GM21423 (cell line): ENCODE data around the gene SMPD2.

Experiments
- ATAC-seq: cut with Tn5 transposase; IDR thresholded peaks from one replicate; pipeline ENCODE4 v1.9.1; 2021; ENCODE audit warnings: mild to moderate bottlenecking, moderate library complexity; ENCODE audit not compliant: unreplicated experiment

SMPD2 gene

GRCh38 chr6:109483735-109484057 lies 43.2 kb downstream of the SMPD2 start:
- no peak for ATAC-seq

GRCh38 chr6:109484122-109484521 lies 43.6 kb downstream of the SMPD2 start:
- no peak for ATAC-seq

GRCh38 chr6:109485266-109485935 lies 44.9 kb downstream of the SMPD2 start:
- no peak for ATAC-seq

GRCh38 chr6:109486068-109486467 lies 45.5 kb downstream of the SMPD2 start:
- ATAC-seq: no peak

- no peak for ATAC-seq
Observed at GRCh38 chr6:109488001-109488400, 47.5 kb downstream of the SMPD2 start.

GRCh38 chr6:109490713-109491112 lies 50.2 kb downstream of the SMPD2 start:
- ATAC-seq: no peak

- peak; percentile 68 for ATAC-seq
Observed at GRCh38 chr6:109491207-109491938, 50.8 kb downstream of the SMPD2 start.
